Measurements from ENCODE around the gene PRCC. TPM values are rescaled to one million over a fixed set of nuclear protein-coding genes. Genes with fewer than 3 reads are reported as not detected.

Gene PRCC
- total and polyA plus RNA-seq, 2 of the 8 experiments (the other 6 are each of a cell fraction or from before 2014, with no cell fraction given) = 95.2 to 115 TPM

DNA sequence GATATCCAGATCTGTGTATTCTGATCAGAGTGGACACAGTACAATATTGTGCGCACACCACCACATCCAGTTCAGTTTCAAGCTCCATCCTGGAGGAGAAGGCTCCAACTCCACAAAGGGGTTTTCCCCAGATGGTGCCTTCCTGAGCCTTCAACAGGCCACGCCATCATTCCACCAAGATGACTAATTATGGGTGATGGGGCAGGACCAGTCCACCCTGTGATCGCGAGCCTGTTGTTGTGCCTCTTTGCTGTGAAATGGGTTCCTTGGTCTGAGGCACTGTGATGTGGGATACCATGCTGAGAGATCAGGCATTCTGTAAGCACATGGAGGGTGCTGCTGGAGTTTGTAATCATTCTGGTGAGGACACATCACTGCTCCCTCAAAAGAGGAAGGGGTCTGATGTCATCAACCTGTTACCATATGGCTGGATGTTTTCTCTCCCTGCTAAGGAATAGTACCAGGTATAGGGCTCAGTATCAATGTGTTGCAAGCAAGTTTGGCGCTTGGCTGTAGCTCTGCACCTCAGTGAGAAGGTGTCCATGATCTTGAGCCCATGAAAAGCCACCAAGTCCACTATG lies 56.0 kb downstream of the PRCC start:
- no peaks in the 10 kb centered on the region for H4K20me1 ChIP-seq (replicated peaks in 1 of 2; ENCODE audit: control insufficient read depth in 1 of 2, insufficient read depth in 2 of 2, low read length in 2 of 2)
- H3K36me3 ChIP-seq (ENCODE audit: control insufficient read depth in 2 of 4, insufficient read depth in 4 of 4, low read length in 3 of 4) = no peaks in the 10 kb centered on the region
- H3K4me2 ChIP-seq (ENCODE audit: insufficient read depth in 1 of 2, low read depth in 2 of 2, low read length in 2 of 2) = no peak overlapping the region
- no peak overlapping the region for H2BK12ac ChIP-seq (ENCODE audit: low read depth, low read length)
- no peaks in the 10 kb centered on the region for H3K9me3 ChIP-seq (ENCODE audit: insufficient read depth in 2 of 2, low read depth in 1 of 2, low read length in 1 of 2)
- peaks cover 0 to 5% (median 3%) of the 10 kb centered on the region in 4 experiments; a peak in 4 of 7 replicates for H3K27me3 ChIP-seq (replicated peaks in 1 of 4; ENCODE audit: control insufficient read depth in 3 of 4, extremely low read depth in 1 of 4, insufficient read depth in 3 of 4, low read length in 3 of 4)
- H4K91ac ChIP-seq (replicated peaks; ENCODE audit: insufficient read length, low read length) = no peak overlapping the region
- no peaks in the 10 kb centered on the region for H3K4me1 ChIP-seq (replicated peaks in 1 of 4; ENCODE audit: control insufficient read depth in 3 of 4, insufficient read depth in 4 of 4, low read length in 3 of 4)
- no peak overlapping the region for H3K14ac ChIP-seq (ENCODE audit: insufficient read length)
- H3K18ac ChIP-seq (ENCODE audit: extremely low read depth, low read length) = no peak overlapping the region
- TF ChIP-seq POLR2AphosphoS5 (IDR thresholded peaks at IDR 0.05; ENCODE audit: low read depth, low read length) = no peak
- TF ChIP-seq SIRT6 (IDR thresholded peaks at IDR 0.05; ENCODE audit: low read length) = no peak
- no peak for TF ChIP-seq CEBPB (IDR thresholded peaks at IDR 0.05; ENCODE audit: low read depth, low read length)
- no peak for TF ChIP-seq POLR2A (IDR thresholded peaks at IDR 0.05; ENCODE audit: control extremely low read depth in 1 of 2, low read depth in 2 of 2, low read length in 2 of 2)
- 90% methylated on average over 5 of the region's 5 CpGs; no CpG with 5 or more reads in 1 of the 2 experiments for WGBS, 2 experiments (ENCODE audit: extremely low coverage in 1 of 2, insufficient coverage in 1 of 2, insufficient read length in 1 of 2, insufficient replicate concordance in 2 of 2, low coverage in 1 of 2, low lambda C conversion rate in 2 of 2, missing lambda C conversion rate in 1 of 2)
- H2BK120ac ChIP-seq (replicated peaks; ENCODE audit: low read depth, low read length) = no peak overlapping the region
- H2BK20ac ChIP-seq (ENCODE audit: low read length) = no peak overlapping the region
- POLR2A ChIA-PET (ENCODE audit: partially characterized antibody) = interaction anchor here (1.8 kb wide), 1 partner anchor 9 kb away, joined by 7 read pairs; no protein-coding TSS in a partner anchor
- CTCF ChIA-PET (ENCODE audit: partially characterized antibody) = interaction anchor here (0.7 to 22.0 kb wide), 5 partner anchors 14 to 98 kb away, joined by 3 to 556 read pairs (median 137); partner anchors contain the start of genes INSRR, ISG20L2, METTL25B and NTRK1
- H3K4me3 ChIP-seq (ENCODE audit: extremely low read depth in 1 of 4, insufficient read depth in 2 of 4, low read depth in 3 of 4, low read length in 4 of 4) = no peak overlapping the region
- H4K5ac ChIP-seq (ENCODE audit: insufficient read length, low read depth, low read length) = no peak overlapping the region
- no peak overlapping the region for H3K56ac ChIP-seq (replicated peaks; ENCODE audit: insufficient read length, low read depth, low read length)
- DNase-seq (ENCODE audit: low read depth in 1 of 2, low spot score in 2 of 2) (no peak), FAIRE-seq (no peak)
- no peak overlapping the region for H3K27ac ChIP-seq (ENCODE audit: low read depth, low read length)
- no peaks in the 10 kb centered on the region for H3K79me1 ChIP-seq (ENCODE audit: low read depth, low read length)
- no peak overlapping the region for H2AK5ac ChIP-seq (ENCODE audit: low read depth, low read length)
- no peak overlapping the region for H2BK15ac ChIP-seq (ENCODE audit: low read length)
- no peak overlapping the region for H2AFZ ChIP-seq (ENCODE audit: low read length)
- H3K79me2 ChIP-seq (ENCODE audit: control insufficient read depth in 1 of 2, insufficient read depth in 2 of 2, low read length in 2 of 2) = no peaks in the 10 kb centered on the region
- no peaks in the 10 kb centered on the region; the same call in 1 of the 2 replicates for H3K23me2 ChIP-seq (ENCODE audit: low read depth, low read length)
- H2BK5ac ChIP-seq (ENCODE audit: low read depth, low read length) = no peak overlapping the region
- H4K8ac ChIP-seq (ENCODE audit: extremely low read depth, insufficient read depth, low read length) = no peak overlapping the region
- H3K9ac ChIP-seq (replicated peaks in 1 of 4; ENCODE audit: extremely low read depth in 1 of 4, low read depth in 3 of 4, low read length in 3 of 4) = no peak overlapping the region
- H3K23ac ChIP-seq (ENCODE audit: insufficient read length) = no peak overlapping the region
- no peak overlapping the region for H3K4ac ChIP-seq (replicated peaks; ENCODE audit: insufficient read length, low read depth, low read length)
